Spleen (tissue), 7 donors: ENCODE data around the gene PPIL6.

ENCODE experiments used
- CTCF ChIP-seq, 11 experiments: fragments of 200-600 bp in 7 of 11; fragments of 450-650 bp in 4 of 11; sonication (generic) in 4 of 11; IDR thresholded peaks in 8 of 11; conservative IDR thresholded peaks in 3 of 11; 1 replicate in 7 of 11; 2 replicates in 4 of 11; pipeline versions ENCODE4 v1.4.0 to v1.8.0; 2016 to 2021; ENCODE audit warnings: antibody characterized with exemption in 11 of 11, inconsistent platforms in 4 of 11, mild to moderate bottlenecking in 1 of 11
- POLR2A ChIP-seq, 3 donors: fragments of 450-650 bp; IDR thresholded peaks; one replicate each; pipeline ENCODE4 v1.5.1; 2017; ENCODE audit warnings: antibody characterized with exemption in 3 of 3, mild to moderate bottlenecking in 1 of 3
- POLR2AphosphoS5 ChIP-seq, 3 donors: sonication (generic); formaldehyde crosslinking; IDR thresholded peaks; one replicate each; pipeline ENCODE4 v1.5.1; 2017; ENCODE audit warnings: antibody characterized with exemption in 3 of 3
- donor health status: DM: no; HTN: no; CAD: no; lungs with moderate emphysema.
- donor health status: DM: no; HTN: no; CAD: no.
- donor health status: DM: no; HTN: no; CAD: no.

- TF ChIP-seq CTCF (IDR thresholded peaks at IDR 0.05 in 8 of 11, conservative IDR thresholded peaks at IDR 0.05 in 3 of 11) (no peak), POLR2A (IDR thresholded peaks at IDR 0.05) (no peak), POLR2AphosphoS5 (IDR thresholded peaks at IDR 0.05) (no peak)
These were observed 21.5 kb upstream of the PPIL6 start for GRCh38 chr6:109461733-109462526.
